K562 treated with DMSO at 1 percent for 12 hours (cell line): ENCODE results near the gene MAFG. TPM values are rescaled to one million over a fixed set of nuclear protein-coding genes. Genes with fewer than 3 reads are reported as not detected.

ENCODE experiments used
- total RNA-seq: library from RNA; unstranded; fragments of 300-600 nt; gene quantifications from 2 replicates; pipeline ENCODE4 v1.2.3, GENCODE V29; 2022; ENCODE audit not compliant: insufficient read depth

The MAFG gene
- total RNA-seq: 45.0 and 63.6 TPM in 2 replicates

GRCh38 chr17:81927653-81928543 is at the start of gene MAFG:
MAFG (minus strand) TSS chr17:81927735; CDS start chr17:81923185, 4,550 bp downstream.

DNA sequence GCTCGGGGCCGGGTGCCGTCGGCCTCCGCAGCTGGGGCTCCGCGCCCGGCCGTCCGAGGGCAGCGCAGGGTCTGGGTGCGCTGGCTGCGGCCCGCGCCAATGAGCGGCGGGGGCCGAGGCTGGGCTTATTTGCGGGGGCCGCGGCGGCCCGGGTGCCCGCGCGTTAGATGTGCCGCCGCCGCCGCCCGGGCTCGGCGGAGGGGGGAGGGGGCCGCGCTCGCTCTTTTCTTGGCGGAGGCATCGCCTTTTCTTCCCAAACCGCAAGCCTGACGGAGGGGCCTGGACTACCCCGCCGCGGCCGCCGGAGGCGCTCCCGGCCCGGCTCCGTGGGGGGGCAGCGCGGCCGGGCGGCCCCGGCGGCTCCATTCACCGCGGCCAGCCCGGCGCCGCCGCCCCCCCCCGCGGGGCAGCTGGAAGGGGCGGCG is 33.6 kb upstream of the MAFG start, which contains the start of gene NOTUM:
NOTUM (minus strand) TSS at position 101 of the 425 bp plus-strand sequence. CDS start 278 bp downstream, outside the sequence.

GRCh38 chr17:81947189-81947588 is 19.7 kb upstream of the MAFG start, which contains the start of gene MYADML2:
MYADML2 (minus strand) TSS chr17:81947233; CDS start chr17:81941741, 5,492 bp downstream.

DNA sequence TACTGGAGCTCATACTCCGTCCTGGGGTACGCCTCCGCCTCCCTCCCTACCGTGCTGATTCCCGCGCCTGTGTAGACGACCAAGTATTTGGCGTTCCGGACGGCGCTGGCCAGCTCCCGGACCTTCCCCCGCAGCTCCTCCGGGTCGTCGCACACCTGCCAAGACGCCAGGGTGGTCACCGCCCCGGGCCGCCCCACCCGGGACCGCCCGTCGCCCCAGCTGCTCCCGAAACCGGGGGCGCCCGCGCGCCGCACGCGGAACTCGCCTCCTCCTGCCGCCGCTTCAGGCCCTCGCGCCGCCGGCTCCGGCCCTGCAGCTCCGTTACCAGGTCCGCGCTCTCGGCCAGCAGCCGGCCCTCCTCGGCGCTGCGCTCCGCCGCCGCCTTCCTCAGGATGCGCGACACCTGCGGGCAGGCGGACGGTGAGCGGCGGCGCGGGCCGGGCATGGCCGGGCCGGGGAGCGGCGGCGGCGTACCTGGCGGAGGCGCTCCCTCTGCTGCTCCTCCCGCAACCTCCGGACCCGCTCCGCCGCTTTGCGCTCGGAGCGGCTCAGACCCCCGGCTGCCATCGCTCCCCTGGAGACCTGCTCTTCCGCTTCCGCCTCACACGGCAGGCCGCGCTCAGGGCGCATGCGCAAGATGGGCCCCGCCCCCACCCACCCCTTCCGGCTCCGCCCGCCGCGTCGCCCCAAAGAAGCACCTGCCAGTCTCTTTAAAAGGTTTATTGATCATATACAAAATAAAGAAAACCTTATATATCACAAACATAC is 9.8 kb downstream of the MAFG start, which contains the start of gene SIRT7:
SIRT7 (minus strand) TSS at position 612 of the 768 bp plus-strand sequence; CDS start at position 567, 45 bp downstream.

DNA sequence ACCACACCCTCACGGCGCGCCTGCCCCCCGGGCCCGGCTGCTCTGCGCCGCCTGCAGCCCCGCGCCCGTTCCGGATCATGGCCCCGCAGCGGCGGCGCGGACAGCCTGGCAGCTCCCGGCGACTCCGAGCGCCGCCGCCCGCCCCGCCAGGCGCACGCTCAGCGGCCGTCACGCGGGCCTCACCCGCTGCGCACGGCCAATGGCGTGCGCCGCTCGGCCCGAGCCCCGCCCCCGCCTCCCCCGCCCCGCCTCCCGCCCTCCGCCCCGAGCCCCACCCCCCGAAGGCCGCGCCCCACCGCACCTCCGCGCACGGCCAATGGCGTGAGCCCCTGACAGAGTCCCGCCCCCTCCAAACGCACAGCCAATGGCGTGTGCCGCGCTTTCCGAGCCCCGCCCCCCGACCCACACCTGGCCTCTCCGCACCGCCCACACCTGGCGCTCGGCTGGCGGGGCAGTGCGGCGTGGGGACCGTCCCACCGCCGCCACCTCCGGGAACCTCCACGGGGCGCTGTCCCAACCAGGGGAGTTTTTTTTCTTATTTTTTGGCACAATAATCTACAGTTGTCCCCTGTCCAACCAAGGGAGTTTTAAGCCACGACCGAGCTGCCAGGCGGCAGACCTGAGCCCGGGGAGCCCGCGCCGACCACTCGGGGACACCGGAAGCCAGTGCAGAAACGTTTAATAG is 16.1 kb downstream of the MAFG start, which contains the start of gene PCYT2:
PCYT2 (minus strand) TSS at position 123 of the 685 bp plus-strand sequence; CDS start at position 79, 44 bp downstream.

GRCh38 chr17:81902023-81902652 is 25.4 kb downstream of the MAFG start, which contains the start of gene NPB:
NPB (plus strand) TSS chr17:81902238; CDS start chr17:81902278, 40 bp downstream.

DNA sequence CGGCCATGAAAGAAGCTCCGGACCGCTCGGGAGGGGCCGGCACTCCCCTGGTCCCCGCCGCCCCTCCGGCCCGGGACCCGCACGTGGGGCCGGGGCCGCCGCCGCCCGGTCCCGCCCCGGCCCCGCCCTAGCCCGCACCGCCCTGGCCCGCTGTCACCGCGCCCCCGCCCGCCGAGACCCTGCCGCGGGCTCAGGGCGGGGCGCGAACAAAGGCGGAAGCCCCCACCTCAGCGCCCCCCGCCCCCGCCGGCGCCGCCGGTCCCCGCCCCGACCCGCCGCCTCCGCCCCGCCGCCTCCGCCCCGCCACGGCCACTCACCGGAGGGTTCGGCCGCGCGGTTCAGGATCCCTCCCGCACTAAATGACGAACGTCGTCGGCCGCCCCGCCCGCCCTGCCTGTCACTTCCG is 56.6 kb downstream of the MAFG start, which contains the start of gene ARHGDIA:
ARHGDIA (minus strand) TSS at position 357 of the 406 bp plus-strand sequence. CDS start 1,407 bp downstream, outside the sequence.

Other genes starting within 250 kb of the MAFG start
- gene ARL16, start 243.9 kb downstream of the MAFG start, total RNA-seq: 24.9 and 32.6 TPM in 2 replicates
- 63.2 and 121 TPM in 2 replicates for gene HGS, start 243.7 kb downstream of the MAFG start, total RNA-seq
- gene MRPL12, start 224.4 kb downstream of the MAFG start, total RNA-seq: 72.5 and 114 TPM in 2 replicates
- gene SLC25A10, start 215.5 kb downstream of the MAFG start, total RNA-seq: 49.3 and 53.8 TPM in 2 replicates
- not detected in 2 replicates for gene GCGR, start 123.6 kb downstream of the MAFG start, total RNA-seq
- 192 and 316 TPM in 2 replicates for gene MCRIP1, start 94.4 kb downstream of the MAFG start, total RNA-seq
- gene PPP1R27, start 92.7 kb downstream of the MAFG start, total RNA-seq: not detected in 2 replicates
- 670 and 837 TPM in 2 replicates for gene P4HB, start 67.2 kb downstream of the MAFG start, total RNA-seq
- gene ARHGDIA, start 56.4 kb downstream of the MAFG start, total RNA-seq: 219 and 311 TPM in 2 replicates
- gene ALYREF, start 36.1 kb downstream of the MAFG start, total RNA-seq: 131 and 173 TPM in 2 replicates
- gene ANAPC11, start 36.0 kb downstream of the MAFG start, total RNA-seq: 460 and 768 TPM in 2 replicates
- 3.1 and 4.4 TPM in 2 replicates for gene NPB, start 25.5 kb downstream of the MAFG start, total RNA-seq
- 43.6 and 61.6 TPM in 2 replicates for gene PCYT2, start 16.3 kb downstream of the MAFG start, total RNA-seq
- gene SIRT7, start 9.6 kb downstream of the MAFG start, total RNA-seq: 34.3 and 38.5 TPM in 2 replicates
- 170 and 175 TPM in 2 replicates for gene PYCR1, start 9.6 kb upstream of the MAFG start, total RNA-seq
- not detected in 2 replicates for gene MYADML2, start 19.5 kb upstream of the MAFG start, total RNA-seq
- gene NOTUM, start 33.5 kb upstream of the MAFG start, total RNA-seq: 9.0 and 9.7 TPM in 2 replicates
- gene ASPSCR1, start 49.9 kb upstream of the MAFG start, total RNA-seq: 32.7 and 45.0 TPM in 2 replicates
- 108 and 156 TPM in 2 replicates for gene CENPX, start 95.1 kb upstream of the MAFG start, total RNA-seq
- 11.1 and 13.9 TPM in 2 replicates for gene LRRC45, start 95.6 kb upstream of the MAFG start, total RNA-seq
- 58.4 and 82.9 TPM in 2 replicates for gene RAC3, start 103.9 kb upstream of the MAFG start, total RNA-seq
- 273 and 376 TPM in 2 replicates for gene DCXR, start 110.0 kb upstream of the MAFG start, total RNA-seq
- gene RFNG, start 124.1 kb upstream of the MAFG start, total RNA-seq: 33.4 and 35.0 TPM in 2 replicates
- gene GPS1, start 124.2 kb upstream of the MAFG start, total RNA-seq: 118 and 137 TPM in 2 replicates
- gene DUS1L, start 138.1 kb upstream of the MAFG start, total RNA-seq: 185 and 205 TPM in 2 replicates
- gene FASN, start 170.5 kb upstream of the MAFG start, total RNA-seq: 69.3 and 119 TPM in 2 replicates